H9 (cell line): ENCODE results near the gene TBC1D9B. TPM values are rescaled to one million over a fixed set of nuclear protein-coding genes. Genes with fewer than 3 reads are reported as not detected.
A peak's percentile ranks its signal among the peaks of the same experiment; 100 is the strongest.

ENCODE experiments used
- DNase-seq: peaks from one replicate; pipeline ENCODE4 v3.0.0-alpha.2; 2017
- H2AFZ ChIP-seq: one replicate; pipeline ENCODE4 v1.6.1; 2013; ENCODE audit warnings: mild to moderate bottlenecking, low read length, control low read depth, moderate library complexity
- H2AK5ac ChIP-seq: 2 replicates; pipeline ENCODE4 v1.6.1; 2013; ENCODE audit warnings: low read length, control low read depth, mixed read lengths; ENCODE audit not compliant: insufficient read length
- H2BK120ac ChIP-seq: one replicate; pipeline ENCODE4 v1.6.1; 2013; ENCODE audit warnings: low read depth, mild to moderate bottlenecking, low read length, control low read depth, inconsistent platforms; ENCODE audit not compliant: poor library complexity, severe bottlenecking
- H2BK12ac ChIP-seq: 2 replicates; pipeline ENCODE4 v1.6.1; 2013; ENCODE audit warnings: low read length, control low read depth, mixed read lengths, low read depth; ENCODE audit not compliant: insufficient read length
- H2BK15ac ChIP-seq: 2 replicates; pipeline ENCODE4 v1.6.1; 2013; ENCODE audit warnings: low read depth, low read length, control low read depth
- H2BK20ac ChIP-seq: one replicate; pipeline ENCODE4 v1.6.1; 2013; ENCODE audit warnings: low read depth, mild to moderate bottlenecking, low read length, control low read depth, inconsistent platforms; ENCODE audit not compliant: poor library complexity, severe bottlenecking
- H2BK5ac ChIP-seq: 2 replicates; pipeline ENCODE4 v1.6.1; 2013; ENCODE audit warnings: low read length, control low read depth, mixed read lengths; ENCODE audit not compliant: insufficient read length
- H3K14ac ChIP-seq: 2 replicates; pipeline ENCODE4 v1.6.1; 2013; ENCODE audit warnings: low read length, control low read depth; ENCODE audit not compliant: insufficient read depth
- H3K18ac ChIP-seq: 2 replicates; pipeline ENCODE4 v1.6.1; 2013; ENCODE audit warnings: low read depth, mild to moderate bottlenecking, mixed read lengths, low read length, control low read depth; ENCODE audit not compliant: insufficient read length
- H3K23ac ChIP-seq: 2 replicates; pipeline ENCODE4 v1.6.1; 2013; ENCODE audit warnings: low read length, control low read depth, mixed read lengths, low read depth; ENCODE audit not compliant: insufficient read length
- H3K23me2 ChIP-seq: 2 replicates; pipeline ENCODE4 v1.6.1; 2013; ENCODE audit warnings: low read depth, mild to moderate bottlenecking, mixed read lengths, low read length, control low read depth; ENCODE audit not compliant: insufficient read length, poor library complexity, severe bottlenecking
- H3K27ac ChIP-seq: 2 replicates; pipeline ENCODE4 v1.5.1; 2013; ENCODE audit warnings: low read length, control low read depth, mixed read lengths, low read depth; ENCODE audit not compliant: insufficient read length
- H3K27me3 ChIP-seq: 2 replicates; pipeline ENCODE4 v1.6.1; 2013; ENCODE audit warnings: low read length, control low read depth, inconsistent platforms; ENCODE audit not compliant: insufficient read depth
- H3K4ac ChIP-seq: 2 replicates; pipeline ENCODE4 v1.6.1; 2013; ENCODE audit warnings: low read depth, mild to moderate bottlenecking, control low read depth, inconsistent platforms, low read length, moderate library complexity
- H3K4me1 ChIP-seq: 2 replicates; pipeline ENCODE4 v1.6.1; 2013; ENCODE audit warnings: low read length, control low read depth, inconsistent platforms; ENCODE audit not compliant: insufficient read depth
- H3K4me2 ChIP-seq: 2 replicates; pipeline ENCODE4 v1.6.1; 2013; ENCODE audit warnings: low read length, control low read depth, mixed read lengths; ENCODE audit not compliant: insufficient read length, insufficient read depth
- H3K56ac ChIP-seq: 2 replicates; pipeline ENCODE4 v1.6.1; 2013; ENCODE audit warnings: low read depth, mild to moderate bottlenecking, mixed read lengths, low read length, control low read depth; ENCODE audit not compliant: insufficient read length
- H3K79me1 ChIP-seq: 2 replicates; pipeline ENCODE4 v1.6.1; 2013; ENCODE audit warnings: low read depth, mild to moderate bottlenecking, moderate library complexity, low read length, control low read depth, inconsistent platforms; ENCODE audit not compliant: insufficient read depth, poor library complexity, severe bottlenecking
- H3K79me2 ChIP-seq: 2 replicates; pipeline ENCODE4 v1.6.1; 2013; ENCODE audit warnings: low read length, control low read depth, inconsistent platforms; ENCODE audit not compliant: insufficient read depth
- H3K9ac ChIP-seq: 2 replicates; pipeline ENCODE4 v1.6.1; 2013; ENCODE audit warnings: low read length, control low read depth, mixed read lengths; ENCODE audit not compliant: insufficient read length; ENCODE audit errors: extremely low read depth
- H3K9me3 ChIP-seq: one replicate; pipeline ENCODE4 v1.6.1; 2013; ENCODE audit warnings: low read depth, low read length, inconsistent platforms; ENCODE audit not compliant: control insufficient read depth
- H3T11ph ChIP-seq: one replicate; pipeline ENCODE4 v1.6.1; 2013; ENCODE audit warnings: mild to moderate bottlenecking, low read length, control low read depth, inconsistent platforms
- H4K20me1 ChIP-seq: one replicate; pipeline ENCODE4 v1.6.1; 2013; ENCODE audit not compliant: control insufficient read depth, insufficient read length, insufficient read depth
- H4K5ac ChIP-seq: 2 replicates; pipeline ENCODE4 v1.6.1; 2013; ENCODE audit warnings: low read depth, mild to moderate bottlenecking, mixed read lengths, low read length, control low read depth; ENCODE audit not compliant: insufficient read length
- H4K8ac ChIP-seq: replicated peaks from 2 replicates; pipeline ENCODE4 v1.6.1; 2013; ENCODE audit warnings: low read length, control low read depth, mixed read lengths, low read depth; ENCODE audit not compliant: insufficient read length
- H4K91ac ChIP-seq: 2 replicates; pipeline ENCODE4 v1.6.1; 2013; ENCODE audit warnings: low read depth, mild to moderate bottlenecking, moderate library complexity, mixed read lengths, low read length, control low read depth; ENCODE audit not compliant: insufficient read length
- H3K27ac Mint-ChIP-seq, 3 experiments: 2 replicates in 2 of 3; 3 replicates in 1 of 3; pipeline ENCODE4 v1.8.0; 2020 to 2021; ENCODE audit warnings: mixed read lengths in 3 of 3, mild to moderate bottlenecking in 1 of 3, moderate library complexity in 1 of 3
- H3K27me3 Mint-ChIP-seq: 2 replicates; pipeline ENCODE4 v1.8.0; 2021; ENCODE audit warnings: low read depth, mild to moderate bottlenecking, moderate library complexity, mixed read lengths
- H3K36me3 Mint-ChIP-seq, 3 experiments: 2 replicates in 2 of 3; 3 replicates in 1 of 3; pipeline ENCODE4 v1.8.0; 2020 to 2021; ENCODE audit warnings: low read depth in 3 of 3, mixed read lengths in 3 of 3; ENCODE audit not compliant: insufficient read depth in 1 of 3
- H3K4me1 Mint-ChIP-seq, 2 experiments: 2 replicates each; pipeline ENCODE4 v1.8.0; 2020; ENCODE audit warnings: mixed read lengths in 2 of 2
- H3K4me3 Mint-ChIP-seq, 2 experiments: 2 replicates in 1 of 2; 3 replicates in 1 of 2; pipeline ENCODE4 v1.8.0; 2020 to 2021; ENCODE audit warnings: mild to moderate bottlenecking in 2 of 2, mixed read lengths in 2 of 2, moderate library complexity in 1 of 2
- H3K9me3 Mint-ChIP-seq, 2 experiments: 2 replicates in 1 of 2; 3 replicates in 1 of 2; pipeline ENCODE4 v1.8.0; 2020; ENCODE audit warnings: mild to moderate bottlenecking in 2 of 2, mixed read lengths in 2 of 2, moderate library complexity in 1 of 2
- CTCF ChIP-seq: fragments of 200-600 bp; sonication (generic); conservative IDR thresholded peaks from 3 replicates; pipeline ENCODE4 v1.8.0; 2021; ENCODE audit warnings: antibody characterized with exemption, mild to moderate bottlenecking
- WGBS: extraction: QIAGEN DNeasy Blood & Tissue Kit; methylation state at CpG from one replicate; pipeline ENCODE4 v1.1.7; 2013; ENCODE audit warnings: missing lambda C conversion rate, low lambda C conversion rate, mixed read lengths; ENCODE audit not compliant: insufficient read length; ENCODE audit errors: extremely low coverage; 5-methylcytosine and 5-hydroxymethylcytosine counted together
- total RNA-seq: library from RNA; stranded (reverse); gene quantifications from 2 replicates; pipeline ENCODE4 v1.2.1, GENCODE V29; 2021

The TBC1D9B gene
- total RNA-seq, 1 experiment from 2014 or later = 62.1 TPM

DNA sequence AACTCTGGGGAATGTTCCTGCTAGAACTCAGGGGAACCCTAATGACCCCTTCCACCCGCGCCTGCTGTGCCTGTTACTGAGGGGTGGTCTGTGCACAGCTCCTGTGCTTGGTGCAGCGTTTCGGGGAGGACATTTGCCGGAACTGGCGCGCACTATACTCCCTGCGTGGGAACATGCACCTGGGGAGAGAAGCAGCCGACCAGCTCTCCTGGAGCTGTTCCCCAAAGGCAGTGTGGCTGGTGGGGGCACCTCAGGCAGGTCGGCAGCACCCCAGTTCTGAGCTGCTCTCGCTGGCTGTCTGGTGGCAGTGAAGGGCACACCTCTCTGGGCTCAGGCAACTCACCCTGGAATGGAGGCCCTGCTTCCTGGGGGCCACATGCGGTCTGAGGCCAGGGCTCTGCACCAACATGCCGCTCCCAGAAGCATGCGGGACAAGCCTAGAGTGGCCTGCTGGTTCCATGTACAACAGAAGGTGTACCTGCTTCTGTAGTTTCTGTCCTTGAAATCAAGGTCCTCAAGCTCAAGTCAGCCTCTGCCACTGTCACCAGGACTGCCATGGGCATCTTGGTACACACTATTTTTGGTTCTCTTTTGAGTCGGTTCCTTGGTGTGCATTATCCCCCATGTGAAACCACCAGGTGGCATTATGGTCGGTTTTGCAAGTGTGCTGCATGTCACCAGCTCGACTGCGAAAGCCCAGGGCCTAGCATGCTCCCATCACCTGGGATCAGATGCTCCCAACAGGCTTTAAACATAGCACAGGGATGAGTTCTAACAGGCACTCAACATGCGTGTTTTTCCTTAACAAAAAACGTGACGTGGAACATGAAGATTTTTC lies 41.2 kb downstream of the TBC1D9B start:
- DNase-seq = no peak
- no peak overlapping the region for H2BK5ac ChIP-seq
- peaks cover 17 to 59% (median 51%) of the 10 kb centered on the region in 3 experiments for H3K36me3 Mint-ChIP-seq

More for the DNA sequence above, 41.2 kb downstream of the TBC1D9B start:
- no peak overlapping the region for H4K91ac ChIP-seq
- H2BK120ac ChIP-seq = no peak overlapping the region
- no peaks in the 10 kb centered on the region for H3K79me2 ChIP-seq
- H3K27me3 ChIP-seq = no peaks in the 10 kb centered on the region
- H2BK15ac ChIP-seq = no peak overlapping the region
- H2BK12ac ChIP-seq = no peak overlapping the region
- H3K14ac ChIP-seq = no peak overlapping the region; the same call in 1 of the 2 replicates
- no peaks in the 10 kb centered on the region for H3K79me1 ChIP-seq
- no peak overlapping the region for H3K9ac ChIP-seq
- no peak overlapping the region for H4K8ac ChIP-seq
- H2BK20ac ChIP-seq = no peak overlapping the region
- H4K20me1 ChIP-seq = no peaks in the 10 kb centered on the region
- no peak overlapping the region for H2AFZ ChIP-seq
- no peak for TF ChIP-seq CTCF
- peak overlapping the region in 1 of 3 experiments; percentile 95; a peak in 1 of 7 replicates for H3K27ac Mint-ChIP-seq
- H3K4me3 Mint-ChIP-seq = no peak overlapping the region
- H2AK5ac ChIP-seq = no peak overlapping the region
- H3K23me2 ChIP-seq = no peaks in the 10 kb centered on the region
- H3K23ac ChIP-seq = no peak overlapping the region
- H3K4ac ChIP-seq = no peak overlapping the region
- no peaks in the 10 kb centered on the region for H3K9me3 Mint-ChIP-seq
- no peak overlapping the region for H3T11ph ChIP-seq
- peaks cover 5% of the 10 kb centered on the region for H3K9me3 ChIP-seq
- no peak overlapping the region for H3K56ac ChIP-seq
- no peak overlapping the region for H3K27ac ChIP-seq
- peaks cover 9 to 23% of the 10 kb centered on the region in 2 experiments for H3K4me1 Mint-ChIP-seq
- H3K4me2 ChIP-seq = no peak overlapping the region
- no peaks in the 10 kb centered on the region for H3K4me1 ChIP-seq
- H4K5ac ChIP-seq = no peak overlapping the region
- H3K18ac ChIP-seq = no peak overlapping the region
- no CpG with 5 or more reads among the region's 21 CpGs for WGBS
- H3K27me3 Mint-ChIP-seq = no peaks in the 10 kb centered on the region
